Astrocyte of the cerebellum (primary cell): ENCODE data around the gene WNT4.

Source experiments
- DNase-seq: peaks from one replicate; pipeline ENCODE4 v3.0.0-alpha.2; 2011; ENCODE audit warnings: low read depth
- H3K4me3 ChIP-seq: 2 replicates; pipeline ENCODE4 v1.5.1; 2011; ENCODE audit warnings: mild to moderate bottlenecking, low read depth, low read length, moderate library complexity
- CTCF ChIP-seq: IDR thresholded peaks from 2 replicates; pipeline ENCODE4 v1.5.1; 2012; ENCODE audit warnings: low read length, low read depth, moderate library complexity, mild to moderate bottlenecking; ENCODE audit errors: missing control alignments
- in situ Hi-C: cut with HindIII; loops from 2 replicates; pipeline ENCODE4 v1.10.0; 2017; ENCODE audit warnings: low sequenced_read_pairs

WNT4 gene

GRCh38 chr1:22127248-22127647 is 15.6 kb downstream of the WNT4 start:
- no peak overlapping the region for H3K4me3 ChIP-seq
- in situ Hi-C loops = no loop called here
- no peak for DNase-seq
- TF ChIP-seq CTCF = no peak

GRCh38 chr1:22126531-22126930 is 16.4 kb downstream of the WNT4 start:
- no peak for DNase-seq
- no peak for TF ChIP-seq CTCF
- H3K4me3 ChIP-seq = no peak overlapping the region
- in situ Hi-C loops = no loop called here

GRCh38 chr1:22124592-22125229 is 18.2 kb downstream of the WNT4 start:
- TF ChIP-seq CTCF = no peak
- DNase-seq = no peak
- in situ Hi-C loops = loop anchor here (25.0 kb wide), 1 partner anchor 263 kb away; no protein-coding TSS in a partner anchor
- H3K4me3 ChIP-seq = no peak overlapping the region

GRCh38 chr1:22123901-22124404 is 18.9 kb downstream of the WNT4 start:
- in situ Hi-C loops = loop anchor here (25.0 kb wide), 1 partner anchor 263 kb away; no protein-coding TSS in a partner anchor
- no peak overlapping the region for H3K4me3 ChIP-seq
- no peak for TF ChIP-seq CTCF
- no peak for DNase-seq

- in situ Hi-C loops = loop anchor here (25.0 kb wide), 1 partner anchor 264 kb away; no protein-coding TSS in a partner anchor
- no peak overlapping the region for H3K4me3 ChIP-seq
- no peak for TF ChIP-seq CTCF
- no peak for DNase-seq
Measured at GRCh38 chr1:22123071-22123390, 19.9 kb downstream of the WNT4 start.

- no peak overlapping the region for H3K4me3 ChIP-seq
Measured at GRCh38 chr1:22122273-22123070, 20.4 kb downstream of the WNT4 start.

More at GRCh38 chr1:22122273-22123070, 20.4 kb downstream of the WNT4 start:
- in situ Hi-C loops = loop anchor here (25.0 kb wide), 1 partner anchor 265 kb away; no protein-coding TSS in a partner anchor
- no peak for TF ChIP-seq CTCF
- DNase-seq = no peak
